H1 (cell line): ENCODE measurements around the gene RGS17. TPM values are rescaled to one million over a fixed set of nuclear protein-coding genes. Genes with fewer than 3 reads are reported as not detected.

Source experiments
- CTCF ChIA-PET: fragments of 300-600 bp; sonication (Branson Sonifier 250); formaldehyde crosslinking; loops from one replicate; lab custom pipeline; 2021; ENCODE audit not compliant: partially characterized antibody; lab: Charles Lee
- POLR2A ChIA-PET: fragments of 300-600 bp; sonication (Branson Sonifier 250); formaldehyde crosslinking; loops from one replicate; lab custom pipeline; 2021; ENCODE audit warnings: inconsistent platforms; ENCODE audit not compliant: partially characterized antibody; lab: Charles Lee
- DNase-seq, 2 experiments: peaks; one replicate each; pipeline versions ENCODE4 v3.0.0 to v3.0.0-alpha.2; 2010 to 2022; ENCODE audit warnings: low spot score in 2 of 2, low read depth in 1 of 2, mixed read lengths in 1 of 2
- FAIRE-seq: peaks from 2 replicates; lab custom pipeline; 2011; peaks lifted over from hg19 to GRCh38; lab: Jason Lieb, UNC
- H2AFZ ChIP-seq: 2 replicates; pipeline ENCODE4 v1.8.1; 2012; ENCODE audit warnings: low read length, inconsistent platforms
- H2AK5ac ChIP-seq: 2 replicates; pipeline ENCODE4 v1.6.1; 2013; ENCODE audit warnings: low read depth, low read length
- H2BK120ac ChIP-seq: replicated peaks from 2 replicates; pipeline ENCODE3; 2013; ENCODE audit warnings: low read depth, low read length, inconsistent platforms
- H2BK12ac ChIP-seq: 2 replicates; pipeline ENCODE4 v1.6.1; 2013; ENCODE audit warnings: low read depth, low read length
- H2BK15ac ChIP-seq: 2 replicates; pipeline ENCODE4 v1.6.1; 2013; ENCODE audit warnings: low read length
- H2BK20ac ChIP-seq: 2 replicates; pipeline ENCODE4 v1.6.1; 2013; ENCODE audit warnings: low read length
- H2BK5ac ChIP-seq: 2 replicates; pipeline ENCODE4 v1.6.1; 2013; ENCODE audit warnings: low read depth, low read length
- H3K14ac ChIP-seq: 2 replicates; pipeline ENCODE4 v1.6.1; 2013; ENCODE audit warnings: inconsistent platforms; ENCODE audit not compliant: insufficient read length
- H3K18ac ChIP-seq: 2 replicates; pipeline ENCODE4 v1.6.1; 2013; ENCODE audit warnings: low read length; ENCODE audit errors: extremely low read depth
- H3K23ac ChIP-seq: 2 replicates; pipeline ENCODE4 v1.6.1; 2013; ENCODE audit warnings: inconsistent platforms; ENCODE audit not compliant: insufficient read length
- H3K23me2 ChIP-seq: 2 replicates; pipeline ENCODE4 v1.6.1; 2013; ENCODE audit warnings: low read depth, low read length
- H3K27ac ChIP-seq: 2 replicates; pipeline ENCODE4 v1.6.1; 2011; ENCODE audit warnings: low read depth, low read length, inconsistent platforms
- H3K27me3 ChIP-seq, 4 experiments: replicated peaks in 1 of 4; 1 replicate in 1 of 4; 2 replicates in 3 of 4; pipeline versions ENCODE4 v1.6.1 to v1.8.1; 2011 to 2013; ENCODE audit warnings: low read length in 3 of 4, mild to moderate bottlenecking in 3 of 4, inconsistent platforms in 2 of 4, mixed read lengths in 2 of 4, moderate library complexity in 1 of 4; ENCODE audit not compliant: control insufficient read depth in 3 of 4, insufficient read depth in 3 of 4; ENCODE audit errors: extremely low read depth in 1 of 4
- H3K36me3 ChIP-seq, 4 experiments: 2 replicates each; pipeline versions ENCODE4 v1.6.1 to v1.8.1; 2011 to 2013; ENCODE audit warnings: mild to moderate bottlenecking in 4 of 4, low read length in 3 of 4, moderate library complexity in 2 of 4, control low read depth in 1 of 4, inconsistent platforms in 1 of 4; ENCODE audit not compliant: insufficient read depth in 4 of 4, control insufficient read depth in 2 of 4
- H3K4ac ChIP-seq: replicated peaks from 2 replicates; pipeline ENCODE3; 2013; ENCODE audit warnings: low read length, low read depth, mixed read lengths, inconsistent platforms; ENCODE audit not compliant: insufficient read length
- H3K4me1 ChIP-seq, 4 experiments: replicated peaks in 1 of 4; 1 replicate in 1 of 4; 2 replicates in 3 of 4; pipeline versions ENCODE4 v1.6.1 to v1.8.1; 2011 to 2013; ENCODE audit warnings: low read length in 3 of 4, inconsistent platforms in 2 of 4, mixed read lengths in 1 of 4; ENCODE audit not compliant: insufficient read depth in 4 of 4, control insufficient read depth in 3 of 4
- H3K4me2 ChIP-seq, 2 experiments: 2 replicates each; pipeline versions ENCODE4 v1.6.1 to v1.8.1; 2011 to 2013; ENCODE audit warnings: low read depth in 2 of 2, low read length in 2 of 2, control low read depth in 1 of 2, inconsistent platforms in 1 of 2, mild to moderate bottlenecking in 1 of 2; ENCODE audit not compliant: insufficient read depth in 1 of 2
- H3K4me3 ChIP-seq, 4 experiments: fragments of 200-600, 300-600 bp in 1 of 4; sonication (generic), shearing (Covaris generic), sonication (Bioruptor Twin) in 1 of 4; 2 replicates each; pipeline versions ENCODE4 v1.5.1 to v1.8.1; 2011 to 2016; ENCODE audit warnings: low read length in 4 of 4, low read depth in 3 of 4, control low read depth in 2 of 4, inconsistent platforms in 2 of 4, mild to moderate bottlenecking in 2 of 4, mixed read lengths in 1 of 4, moderate library complexity in 1 of 4; ENCODE audit not compliant: insufficient read depth in 2 of 4; ENCODE audit errors: extremely low read depth in 1 of 4
- H3K56ac ChIP-seq: replicated peaks from 2 replicates; pipeline ENCODE3; 2013; ENCODE audit warnings: low read depth, mild to moderate bottlenecking, mixed read lengths, low read length, inconsistent platforms; ENCODE audit not compliant: insufficient read length
- H3K79me1 ChIP-seq: 2 replicates; pipeline ENCODE4 v1.6.1; 2013; ENCODE audit warnings: low read depth, low read length, control low read depth
- H3K79me2 ChIP-seq, 2 experiments: 2 replicates each; pipeline versions ENCODE4 v1.6.1 to v1.8.1; 2012 to 2013; ENCODE audit warnings: low read length in 2 of 2, mild to moderate bottlenecking in 2 of 2, inconsistent platforms in 1 of 2; ENCODE audit not compliant: insufficient read depth in 2 of 2, control insufficient read depth in 1 of 2
- H3K9ac ChIP-seq, 4 experiments: replicated peaks in 1 of 4; 1 replicate in 1 of 4; 2 replicates in 3 of 4; pipeline versions ENCODE4 v1.6.1 to v1.8.1; 2011 to 2013; ENCODE audit warnings: low read depth in 3 of 4, low read length in 3 of 4, control low read depth in 2 of 4, mild to moderate bottlenecking in 2 of 4, moderate library complexity in 2 of 4, inconsistent platforms in 1 of 4; ENCODE audit errors: extremely low read depth in 1 of 4
- H3K9me3 ChIP-seq, 2 experiments: 2 replicates each; pipeline versions ENCODE4 v1.6.1 to v1.8.1; 2012 to 2013; ENCODE audit warnings: mild to moderate bottlenecking in 2 of 2, moderate library complexity in 2 of 2, control low read depth in 1 of 2, inconsistent platforms in 1 of 2, low read depth in 1 of 2, low read length in 1 of 2, mixed read lengths in 1 of 2; ENCODE audit not compliant: insufficient read depth in 2 of 2
- H4K20me1 ChIP-seq, 2 experiments: replicated peaks in 1 of 2; 2 replicates each; pipeline versions ENCODE3 to v1.8.1; 2011 to 2013; ENCODE audit warnings: inconsistent platforms in 2 of 2, low read length in 2 of 2, mild to moderate bottlenecking in 1 of 2; ENCODE audit not compliant: insufficient read depth in 2 of 2, control insufficient read depth in 1 of 2
- H4K5ac ChIP-seq: 2 replicates; pipeline ENCODE4 v1.6.1; 2013; ENCODE audit warnings: low read length, low read depth, mixed read lengths, inconsistent platforms; ENCODE audit not compliant: insufficient read length
- H4K8ac ChIP-seq: 2 replicates; pipeline ENCODE4 v1.8.0; 2013; ENCODE audit warnings: mild to moderate bottlenecking, moderate library complexity, low read length, inconsistent platforms; ENCODE audit not compliant: insufficient read depth; ENCODE audit errors: extremely low read depth
- H4K91ac ChIP-seq: replicated peaks from 2 replicates; pipeline ENCODE3; 2013; ENCODE audit warnings: low read length, mixed read lengths, inconsistent platforms; ENCODE audit not compliant: insufficient read length
- HDAC2 ChIP-seq, 2 experiments: fragments of 300-600 bp in 1 of 2; sonication (generic) in 1 of 2; IDR thresholded peaks; 2 replicates each; pipeline ENCODE4 v1.6.1; 2011 to 2012; ENCODE audit warnings: low read depth in 2 of 2, low read length in 2 of 2, mild to moderate bottlenecking in 2 of 2, moderate library complexity in 2 of 2, borderline replicate concordance in 1 of 2, inconsistent platforms in 1 of 2
- NRF1 ChIP-seq: IDR thresholded peaks from 2 replicates; pipeline ENCODE4 v1.6.1; 2011; ENCODE audit warnings: mild to moderate bottlenecking, low read depth, low read length, improper control_type of control experiment
- SIN3A ChIP-seq, 2 experiments: IDR thresholded peaks in 1 of 2; conservative IDR thresholded peaks in 1 of 2; 2 replicates each; pipeline ENCODE4 v1.6.1; 2011 to 2012; ENCODE audit warnings: low read length in 2 of 2, improper control_type of control experiment in 1 of 2, low read depth in 1 of 2, mild to moderate bottlenecking in 1 of 2
- TAF1 ChIP-seq: IDR thresholded peaks from 2 replicates; pipeline ENCODE4 v1.6.1; 2011; ENCODE audit warnings: mild to moderate bottlenecking, low read depth, low read length
- ZNF274 ChIP-seq: IDR thresholded peaks from 2 replicates; pipeline ENCODE4 v1.7.0; 2012; ENCODE audit warnings: low read length, borderline replicate concordance; ENCODE audit errors: extremely low read depth
- WGBS, 2 experiments: shearing (Covaris generic) in 1 of 2; methylation state at CpG; one replicate each; pipeline versions ENCODE4 v1.1.6 to v1.1.7; 2013 to 2015; ENCODE audit warnings: low lambda C conversion rate in 2 of 2, mixed read lengths in 2 of 2, inconsistent platforms in 1 of 2, low coverage in 1 of 2, missing lambda C conversion rate in 1 of 2; ENCODE audit not compliant: insufficient replicate concordance in 2 of 2, insufficient coverage in 1 of 2, insufficient read length in 1 of 2; ENCODE audit errors: extremely low coverage in 1 of 2, missing lambda C conversion rate in 1 of 2; 5-methylcytosine and 5-hydroxymethylcytosine counted together
- long read RNA-seq, 2 experiments: library from RNA in 1 of 2; library from capped mRNA in 1 of 2; stranded (forward); transcript quantifications; one replicate each; pipeline ENCODE4 v2.0.0, GENCODE V29; 2021; ENCODE audit warnings: inconsistent platforms in 1 of 2
- polyA minus RNA-seq, 3 experiments: library from RNA; depleted of rRNA, polyadenylated mRNA; stranded (reverse); fragments of >200 nt; gene quantifications; 1 replicate in 2 of 3; 2 replicates in 1 of 3; pipeline ENCODE4 v1.2.3, GENCODE V29; 2011
- polyA plus RNA-seq, 7 experiments: library from polyadenylated mRNA; depleted of rRNA in 3 of 7; stranded (reverse) in 5 of 7; unstranded in 2 of 7; fragments of >200 nt in 5 of 7; fragments of 200-250 nt in 2 of 7; gene quantifications; 1 replicate in 5 of 7; 2 replicates in 1 of 7; 4 replicates in 1 of 7; pipeline versions ENCODE4 v1.2.1 to v1.2.3, GENCODE V29; 2011 to 2013; ENCODE audit warnings: missing spikeins in 2 of 7, mixed read lengths in 2 of 7
- total RNA-seq: library from RNA; stranded (reverse); fragmentation: NEBNext Ultra II Directional; extraction: Animal tissue kit (Norgen Biotek cat#: 25700); gene quantifications from 2 replicates; pipeline ENCODE4 v1.2.1, GENCODE V29; 2021

Gene RGS17, protein sequence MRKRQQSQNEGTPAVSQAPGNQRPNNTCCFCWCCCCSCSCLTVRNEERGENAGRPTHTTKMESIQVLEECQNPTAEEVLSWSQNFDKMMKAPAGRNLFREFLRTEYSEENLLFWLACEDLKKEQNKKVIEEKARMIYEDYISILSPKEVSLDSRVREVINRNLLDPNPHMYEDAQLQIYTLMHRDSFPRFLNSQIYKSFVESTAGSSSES
- total RNA-seq (10.7 and 12.2 TPM in 2 replicates), polyA plus RNA-seq (2011; rRNA removed) (2.0 and 2.3 TPM in 2 replicates), polyA minus RNA-seq (2011; rRNA and poly(A)+ RNA removed) (6.2 and 6.8 TPM in 2 replicates)
- 2.4 TPM for polyA plus RNA-seq (2011; cell fraction: cytosol; rRNA removed)
- polyA plus RNA-seq (2011; cell fraction: nucleus; rRNA removed): 4.0 TPM
- 1.9 to 4.3 TPM (median 2.4 TPM) in 4 replicates for polyA plus RNA-seq (2012, experiment 1 of 2)
- polyA plus RNA-seq (2012, experiment 2 of 2): 0.54 TPM
- polyA plus RNA-seq (2013, experiment 1 of 2): 11.1 TPM
- polyA plus RNA-seq (2013, experiment 2 of 2): 9.0 TPM
- polyA minus RNA-seq (2011; cell fraction: cytosol; rRNA and poly(A)+ RNA removed): 6.7 TPM
- 18.0 TPM for polyA minus RNA-seq (2011; cell fraction: nucleus; rRNA and poly(A)+ RNA removed)
- long read RNA-seq, experiment 1, partial matches to known transcripts: 0 of 12 reads
- long read RNA-seq, experiment 1, other reads (novel, unspliced or antisense): 8 of 12 reads
- long read RNA-seq, experiment 2, transcript RGS17-201 (5 exons, 1,636 nt): major isoform, 44 of 49 reads
- long read RNA-seq, experiment 2, partial matches to known transcripts: 1 of 49 reads
- long read RNA-seq, experiment 2, other reads (novel, unspliced or antisense): 4 of 49 reads

DNA sequence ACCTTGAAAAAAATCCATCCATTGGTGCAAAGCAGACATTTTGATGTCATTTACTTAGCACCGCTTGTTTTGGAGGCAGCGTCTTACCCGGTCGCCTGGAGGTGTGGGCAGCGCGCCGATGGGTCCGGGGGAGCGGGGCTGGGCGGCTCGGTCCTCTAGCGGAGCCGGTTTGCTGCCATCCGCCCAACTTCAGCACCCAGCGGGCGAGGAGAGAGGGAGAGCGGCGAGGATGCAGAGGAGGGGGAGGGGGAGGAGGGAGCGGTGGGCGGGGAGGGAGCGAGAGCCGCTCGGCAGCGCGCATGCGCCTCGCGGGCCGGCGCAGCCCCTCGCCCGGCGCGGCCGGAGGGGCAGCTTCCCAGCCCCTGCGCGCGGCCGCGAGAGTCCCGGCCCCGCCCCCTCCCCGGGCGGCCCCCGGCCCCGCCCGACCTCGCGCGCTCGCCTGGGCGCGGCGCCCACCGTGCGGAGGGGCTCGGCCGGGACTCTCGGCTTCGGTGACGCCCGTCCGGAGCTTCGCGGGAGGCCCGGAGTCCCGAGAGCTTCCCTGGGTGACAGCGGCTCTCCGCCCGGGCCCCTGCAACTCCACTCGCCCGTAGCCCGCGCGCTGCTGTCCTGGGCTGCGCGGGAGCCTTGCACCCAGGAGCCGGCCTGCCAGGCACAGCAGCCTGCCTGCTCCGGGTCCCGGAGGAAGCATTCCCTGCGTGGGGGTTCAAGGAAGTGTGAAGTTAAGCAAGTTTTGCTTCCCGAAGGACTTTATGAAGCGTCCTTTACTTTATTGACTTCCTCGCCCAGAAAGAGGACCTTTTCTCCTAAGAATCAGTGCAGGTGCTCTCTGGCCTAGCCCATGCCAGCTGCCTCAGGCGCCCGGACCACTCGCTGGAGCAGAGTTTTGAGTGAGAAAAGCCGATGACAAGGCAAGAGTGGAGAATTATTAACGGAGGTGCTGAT is at the start of gene RGS17:
TSS of gene RGS17 (minus strand) at position 246 of the 945 bp plus-strand sequence. CDS start 87,264 bp downstream, outside the sequence.
- FAIRE-seq (no peak), DNase-seq (peak; percentile 53 to 81)
- H3K4ac ChIP-seq: no peak within 1 kb of the TSS
- peak within 1 kb of the TSS; percentile 19 for H4K91ac ChIP-seq
- H3K27ac ChIP-seq: no peak within 1 kb of the TSS
- peak within 1 kb of the TSS; percentile 94 for H4K8ac ChIP-seq
- H3K4me1 ChIP-seq: peaks cover 0 to 5% (median under 1%) of the 10 kb centered on the region in 4 experiments; a peak in 1 of 7 replicates
- peak within 1 kb of the TSS; percentile 91 to 97 for H3K4me2 ChIP-seq
- H2BK5ac ChIP-seq: peak within 1 kb of the TSS; percentile 66; the same call in 1 of the 2 replicates
- 0 out of 2 replicates have a peak within 1 kb of the TSS, but pooled peaks have one; percentile 33 for H2BK12ac ChIP-seq
- H3K18ac ChIP-seq: peak within 1 kb of the TSS; percentile 48
- no peak within 1 kb of the TSS for H2AK5ac ChIP-seq
- H3K4me3 ChIP-seq: peak within 1 kb of the TSS; percentile 77 to 100 (median 86)
- H2AFZ ChIP-seq: peak within 1 kb of the TSS; percentile 89
- peaks cover 0 to 5% of the 10 kb centered on the region in 2 experiments for H4K20me1 ChIP-seq
- POLR2A ChIA-PET: interaction anchor here (1.2 kb wide), 1 partner anchor 72 kb away, joined by 3 read pairs; no protein-coding TSS in a partner anchor
- no peaks in the 10 kb centered on the region; the same call in 1 of the 2 replicates for H3K79me1 ChIP-seq
- H3K9me3 ChIP-seq: peaks cover 0 to 3% of the 10 kb centered on the region in 2 experiments; a peak in 1 of 4 replicates
- H3K36me3 ChIP-seq: no peaks in the 10 kb centered on the region
- H3K79me2 ChIP-seq: peaks cover 0 to 10% of the 10 kb centered on the region in 2 experiments; a peak in 2 of 4 replicates
- no peak within 1 kb of the TSS for H3K23ac ChIP-seq
- CTCF ChIA-PET: interaction anchor here (0.9 to 1.0 kb wide), 2 partner anchors 71 to 268 kb away, joined by 3 read pairs; no protein-coding TSS in a partner anchor
- H3K27me3 ChIP-seq: peaks cover 0 to 19% (median 8%) of the 10 kb centered on the region in 4 experiments; a peak in 5 of 7 replicates
- no peak within 1 kb of the TSS for H2BK120ac ChIP-seq
- no peak within 1 kb of the TSS for H3K56ac ChIP-seq
- H2BK15ac ChIP-seq: peak within 1 kb of the TSS; percentile 65; the same call in 1 of the 2 replicates
- peaks cover 12% of the 10 kb centered on the region for H3K23me2 ChIP-seq
- 4% methylated on average over 45 of the region's 89 CpGs; no CpG with 5 or more reads in 1 of the 2 experiments for WGBS, 2 experiments
- peak within 1 kb of the TSS; percentile 78 for H4K5ac ChIP-seq
- H3K14ac ChIP-seq: no peak within 1 kb of the TSS
- H3K9ac ChIP-seq: peak within 1 kb of the TSS; percentile 38 to 59 (median 48); a peak in 4 of 7 replicates
- H2BK20ac ChIP-seq: no peak within 1 kb of the TSS
- TF ChIP-seq TAF1: 0 out of 2 replicates have a peak, but pooled peaks have one; percentile 9
- 0 out of 4 replicates have a peak, but pooled peaks of 1 of the 2 experiments have one; percentile 37 for TF ChIP-seq SIN3A (conservative IDR thresholded peaks at IDR 0.05 in 1 of 2, IDR thresholded peaks at IDR 0.05 in 1 of 2; ENCODE audit: low read depth in 1 of 2, low read length in 2 of 2)
- TF ChIP-seq ZNF274: no peak
- TF ChIP-seq NRF1: peak; percentile 41
- TF ChIP-seq HDAC2 (IDR thresholded peaks at IDR 0.05; ENCODE audit: borderline replicate concordance in 1 of 2, low read depth in 2 of 2, low read length in 2 of 2): 0 out of 4 replicates have a peak, but pooled peaks have one; percentile 27 to 39
